GM12892 (cell line): ENCODE measurements around the gene C1orf167.

Source experiments
- POLR2A ChIP-seq: IDR thresholded peaks from 2 replicates; pipeline ENCODE4 v1.6.1; 2011; ENCODE audit warnings: low read depth, low read length, control low read depth
- POLR2AphosphoS5 ChIP-seq: IDR thresholded peaks from 2 replicates; pipeline ENCODE4 v1.6.1; 2011; ENCODE audit warnings: low read depth, low read length, control low read depth

GRCh38 chr1:11752359-11753088 lies 9.5 kb upstream of the C1orf167 start:
- TF ChIP-seq POLR2AphosphoS5 = no peak
- TF ChIP-seq POLR2A = no peak
